MM.1S (cell line): Measurements from ENCODE around the gene FAM120B.

Experiments used
- EZH2 ChIP-seq: fragments of 300-600 bp; sonication (generic); optimal IDR thresholded peaks from 2 replicates; pipeline ENCODE3; 2017; ENCODE audit warnings: low read depth, mild to moderate bottlenecking, antibody characterized with exemption, low read length, mixed read lengths
- EZH2phosphoT487 ChIP-seq: fragments of 300-600 bp; sonication (generic); IDR thresholded peaks from 2 replicates; pipeline ENCODE4 v1.6.1; 2018; ENCODE audit warnings: antibody characterized with exemption, low read length
- TF ChIP-seq, protein P1 (sequence below): fragments of 300-600 bp; sonication (generic); IDR thresholded peaks from 2 replicates; pipeline ENCODE4 v1.5.1; 2016; ENCODE audit warnings: antibody characterized with exemption, low read length, mixed read lengths

DNA sequence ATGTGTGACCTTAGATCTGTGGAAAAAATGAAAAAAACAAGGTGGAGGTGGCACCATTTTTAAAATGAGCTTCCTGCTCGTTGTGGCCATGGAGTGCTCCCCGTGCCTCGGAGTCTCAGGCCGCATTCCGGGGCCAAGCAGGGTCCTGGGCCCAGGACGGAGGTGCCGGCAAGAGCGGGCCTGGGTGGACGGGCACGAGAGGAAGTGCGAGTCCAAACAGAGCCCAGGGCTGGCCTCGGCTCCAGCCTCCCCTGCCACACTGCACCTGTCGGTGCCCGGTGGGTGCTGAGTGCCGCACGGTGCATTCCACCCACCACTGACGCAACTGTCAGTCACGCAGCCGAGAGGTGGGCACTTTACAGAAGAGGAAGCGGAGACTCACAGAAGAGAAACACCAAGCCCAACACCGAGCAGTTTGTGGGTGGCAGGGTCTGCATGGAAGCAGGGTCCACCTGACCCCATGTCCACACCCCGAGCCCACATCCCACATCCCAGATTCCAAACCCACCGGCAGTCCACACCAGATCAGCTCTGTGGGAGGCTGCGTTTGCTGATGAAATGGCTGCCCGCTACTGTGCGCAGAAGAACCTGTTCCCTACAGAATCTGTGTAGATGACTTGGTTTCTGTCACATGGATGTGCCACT is 148.9 kb downstream of the FAM120B start:
- TF ChIP-seq EZH2: no peak
- TF ChIP-seq, protein P1, sequence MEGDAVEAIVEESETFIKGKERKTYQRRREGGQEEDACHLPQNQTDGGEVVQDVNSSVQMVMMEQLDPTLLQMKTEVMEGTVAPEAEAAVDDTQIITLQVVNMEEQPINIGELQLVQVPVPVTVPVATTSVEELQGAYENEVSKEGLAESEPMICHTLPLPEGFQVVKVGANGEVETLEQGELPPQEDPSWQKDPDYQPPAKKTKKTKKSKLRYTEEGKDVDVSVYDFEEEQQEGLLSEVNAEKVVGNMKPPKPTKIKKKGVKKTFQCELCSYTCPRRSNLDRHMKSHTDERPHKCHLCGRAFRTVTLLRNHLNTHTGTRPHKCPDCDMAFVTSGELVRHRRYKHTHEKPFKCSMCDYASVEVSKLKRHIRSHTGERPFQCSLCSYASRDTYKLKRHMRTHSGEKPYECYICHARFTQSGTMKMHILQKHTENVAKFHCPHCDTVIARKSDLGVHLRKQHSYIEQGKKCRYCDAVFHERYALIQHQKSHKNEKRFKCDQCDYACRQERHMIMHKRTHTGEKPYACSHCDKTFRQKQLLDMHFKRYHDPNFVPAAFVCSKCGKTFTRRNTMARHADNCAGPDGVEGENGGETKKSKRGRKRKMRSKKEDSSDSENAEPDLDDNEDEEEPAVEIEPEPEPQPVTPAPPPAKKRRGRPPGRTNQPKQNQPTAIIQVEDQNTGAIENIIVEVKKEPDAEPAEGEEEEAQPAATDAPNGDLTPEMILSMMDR: no peak
- no peak for TF ChIP-seq EZH2phosphoT487
